ENCODE measurements around the gene CXorf38.
"Not testable (repeated sequence)": the region's sequence is repeated elsewhere in the genome, so short reads cannot be mapped to it uniquely, and the experiment has no call there.

Gene CXorf38

GRCh38 chrX:40625294-40625693 lies 22.1 kb downstream of the CXorf38 start:
- no peak for FAIRE-seq

- no peak for FAIRE-seq
Observed at GRCh38 chrX:40623665-40624064, 23.7 kb downstream of the CXorf38 start.

DNA sequence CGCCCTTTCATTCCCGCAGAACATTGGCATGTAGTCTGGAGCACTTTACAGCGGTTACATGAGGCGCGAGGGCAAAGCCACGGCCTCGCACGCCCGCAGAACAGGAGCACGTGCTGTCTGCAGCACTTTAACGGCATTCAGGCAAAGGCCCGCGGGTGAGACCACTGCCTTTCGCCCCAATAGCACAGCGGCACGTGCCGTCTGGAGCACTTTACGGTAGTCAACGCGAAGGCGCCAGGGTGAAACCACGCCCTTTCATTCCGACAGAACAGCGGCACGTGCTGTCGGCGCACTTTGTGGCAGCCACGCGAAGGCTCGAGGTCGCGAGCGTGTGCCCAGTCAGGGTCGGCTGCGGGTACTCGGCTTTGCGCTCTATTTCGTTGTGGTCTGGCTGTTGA lies 24.2 kb downstream of the CXorf38 start, which contains the start of gene MPC1L:
Gene MPC1L (plus strand): TSS at position 290 of the 398 bp plus-strand sequence. CDS start 138 bp downstream, outside the sequence.
- no peak for FAIRE-seq

- FAIRE-seq = no peak
Observed at GRCh38 chrX:40622479-40623138, 24.8 kb downstream of the CXorf38 start.

GRCh38 chrX:40617566-40617965 lies 29.8 kb downstream of the CXorf38 start:
- no peak for FAIRE-seq

DNA sequence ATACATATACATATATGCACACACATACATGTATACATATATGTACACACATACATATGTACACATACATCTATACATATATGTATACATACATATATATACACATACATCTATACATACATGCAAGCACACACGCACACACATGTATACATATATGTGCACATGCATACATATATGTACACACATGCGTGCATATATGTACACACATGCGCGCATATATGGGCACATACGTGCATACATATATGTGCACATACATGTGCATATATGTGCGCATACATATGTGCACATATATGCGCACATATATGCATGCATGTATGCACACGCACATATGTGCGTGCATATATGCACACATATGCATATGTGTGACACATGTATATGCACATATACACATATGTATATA lies 31.4 kb downstream of the CXorf38 start:
- FAIRE-seq = no peak

GRCh38 chrX:40612511-40612910 lies 34.9 kb downstream of the CXorf38 start:
- no peak for FAIRE-seq

- no peak for FAIRE-seq
Observed at GRCh38 chrX:40607381-40607780, 40.0 kb downstream of the CXorf38 start.

DNA sequence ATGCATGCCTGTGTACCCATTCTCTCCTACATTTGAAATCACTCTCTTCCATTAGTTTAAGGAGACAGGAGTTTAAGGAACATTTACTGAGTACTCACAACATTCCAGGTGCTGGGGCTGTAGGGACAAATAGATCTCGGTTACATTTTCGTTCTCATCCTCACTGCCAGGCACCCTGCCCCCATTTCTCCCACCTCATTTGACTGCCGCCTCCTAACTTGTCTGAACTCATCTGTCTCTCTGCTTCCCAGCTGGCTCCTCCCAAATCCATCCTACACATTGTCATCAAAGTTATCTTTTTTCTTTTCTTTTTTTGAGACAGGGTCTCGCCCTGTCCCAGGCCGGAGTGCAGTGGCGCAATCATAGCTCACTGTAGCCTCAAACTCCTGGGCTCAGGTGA lies 43.9 kb downstream of the CXorf38 start:
- FAIRE-seq = no peak

- not testable (repeated sequence) for FAIRE-seq
Observed at GRCh38 chrX:40589616-40590321, 57.6 kb downstream of the CXorf38 start.

DNA sequence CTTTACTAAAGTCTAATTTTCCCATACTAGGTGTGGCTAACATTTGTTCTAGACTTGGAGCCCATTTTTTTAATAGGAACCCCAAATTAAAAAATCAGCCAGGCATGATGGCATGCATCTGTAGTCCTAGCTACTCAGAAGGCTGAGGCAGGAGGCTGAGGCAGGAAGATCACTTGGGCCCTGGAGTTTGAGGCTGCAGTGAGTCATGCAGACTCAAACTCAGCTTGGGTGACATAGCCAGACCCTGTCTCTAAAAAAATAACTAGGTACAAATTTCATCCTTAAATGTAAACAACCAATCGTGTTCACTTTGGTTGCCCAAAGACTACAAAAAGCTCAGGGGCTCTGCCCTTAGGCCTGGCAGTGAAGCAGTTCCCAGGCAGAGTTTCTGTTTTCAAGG lies 59.7 kb downstream of the CXorf38 start:
- not testable (repeated sequence) for FAIRE-seq

DNA sequence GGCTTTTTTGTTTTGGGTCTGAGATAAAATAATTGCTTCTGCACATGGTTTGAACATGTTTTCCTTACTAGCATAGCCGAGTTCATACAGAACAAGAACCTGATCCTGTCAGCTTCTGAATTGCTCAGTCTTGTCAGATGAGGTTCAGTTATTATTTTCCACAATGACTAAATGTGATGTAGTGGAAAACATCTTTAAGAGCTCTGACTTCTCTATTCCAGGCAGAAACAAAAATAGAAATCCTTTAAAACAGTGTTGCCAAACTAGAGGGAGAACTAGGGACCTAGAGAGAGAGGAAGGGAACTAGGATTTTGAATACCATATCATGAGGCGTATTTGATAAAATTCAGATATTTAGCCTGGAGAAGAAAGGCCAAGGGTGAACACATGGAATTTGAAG lies 64.5 kb downstream of the CXorf38 start:
- FAIRE-seq = no peak

GRCh38 chrX:40582178-40582577 lies 65.2 kb downstream of the CXorf38 start:
- FAIRE-seq = not testable (repeated sequence)

DNA sequence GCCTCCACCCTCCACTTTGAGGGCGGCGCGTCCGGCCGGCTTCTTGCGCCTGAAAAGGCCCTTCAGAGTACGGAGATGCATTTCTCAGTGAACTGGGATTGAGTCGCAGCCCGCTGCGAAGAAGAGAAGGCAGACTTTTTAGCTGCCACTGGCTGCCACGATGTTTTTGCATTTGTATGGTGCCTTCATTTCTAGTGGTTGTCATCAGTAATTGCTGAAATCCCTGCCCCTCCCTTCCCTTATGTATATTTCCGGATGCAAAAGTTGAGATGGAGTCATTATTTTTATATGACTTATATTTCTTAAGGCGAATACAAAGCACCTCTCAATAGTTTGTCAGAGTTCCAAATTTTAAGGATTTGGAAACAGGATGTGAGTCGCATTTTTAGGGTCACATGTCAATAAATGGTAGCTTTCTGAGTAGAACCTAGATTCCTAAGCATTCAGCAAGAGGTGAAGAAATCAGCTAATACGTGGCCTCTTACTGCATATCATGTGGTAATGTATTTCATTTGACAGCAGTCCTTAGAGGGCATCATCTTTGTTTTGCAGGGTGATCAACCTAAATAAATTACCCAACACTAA lies 65.9 kb downstream of the CXorf38 start:
- no peak for FAIRE-seq

DNA sequence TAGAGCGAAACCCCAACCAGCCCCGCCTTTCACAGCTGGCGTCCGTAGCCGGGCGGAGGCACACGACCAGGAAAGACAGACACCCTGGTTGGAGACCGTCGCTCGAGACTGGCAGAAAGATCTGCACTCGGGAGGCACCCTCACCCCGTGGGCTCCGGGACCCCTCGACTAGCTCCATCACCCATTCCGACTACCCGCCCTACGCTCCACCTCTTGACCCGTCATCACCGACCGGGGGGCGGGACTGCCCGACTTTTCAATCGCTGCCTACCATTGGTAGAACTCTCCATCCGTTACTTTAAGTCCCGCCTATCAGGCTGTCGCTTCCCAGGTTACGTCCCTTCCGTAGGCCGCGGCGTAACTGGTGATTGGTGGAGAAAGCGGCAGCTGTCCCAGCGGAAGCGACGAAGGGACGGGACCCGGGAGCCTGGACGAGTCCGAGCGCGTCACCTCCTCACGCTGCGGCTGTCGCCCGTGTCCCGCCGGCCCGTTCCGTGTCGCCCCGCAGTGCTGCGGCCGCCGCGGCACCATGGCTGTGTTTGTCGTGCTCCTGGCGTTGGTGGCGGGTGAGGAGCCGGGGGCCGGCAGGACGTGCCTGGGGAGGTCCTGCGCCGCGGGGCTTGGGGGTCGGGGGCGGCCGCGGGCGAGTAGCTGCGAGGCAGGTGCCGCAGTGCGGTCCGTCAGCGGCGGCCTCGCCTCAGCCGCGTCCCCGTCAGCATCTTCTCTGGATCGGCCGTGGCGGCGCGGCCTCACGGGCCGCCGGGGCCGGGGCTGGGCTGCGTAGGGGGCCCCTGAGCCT lies 66.6 kb downstream of the CXorf38 start, which contains the start of gene ATP6AP2:
Gene ATP6AP2 (plus strand): TSS at position 434 of the 799 bp plus-strand sequence. CDS start 96 bp downstream, at position 530.
- FAIRE-seq = no peak

GRCh38 chrX:40579900-40580536 lies 67.3 kb downstream of the CXorf38 start:
- no peak for FAIRE-seq

GRCh38 chrX:40579141-40579540 lies 68.2 kb downstream of the CXorf38 start:
- no peak for FAIRE-seq

DNA sequence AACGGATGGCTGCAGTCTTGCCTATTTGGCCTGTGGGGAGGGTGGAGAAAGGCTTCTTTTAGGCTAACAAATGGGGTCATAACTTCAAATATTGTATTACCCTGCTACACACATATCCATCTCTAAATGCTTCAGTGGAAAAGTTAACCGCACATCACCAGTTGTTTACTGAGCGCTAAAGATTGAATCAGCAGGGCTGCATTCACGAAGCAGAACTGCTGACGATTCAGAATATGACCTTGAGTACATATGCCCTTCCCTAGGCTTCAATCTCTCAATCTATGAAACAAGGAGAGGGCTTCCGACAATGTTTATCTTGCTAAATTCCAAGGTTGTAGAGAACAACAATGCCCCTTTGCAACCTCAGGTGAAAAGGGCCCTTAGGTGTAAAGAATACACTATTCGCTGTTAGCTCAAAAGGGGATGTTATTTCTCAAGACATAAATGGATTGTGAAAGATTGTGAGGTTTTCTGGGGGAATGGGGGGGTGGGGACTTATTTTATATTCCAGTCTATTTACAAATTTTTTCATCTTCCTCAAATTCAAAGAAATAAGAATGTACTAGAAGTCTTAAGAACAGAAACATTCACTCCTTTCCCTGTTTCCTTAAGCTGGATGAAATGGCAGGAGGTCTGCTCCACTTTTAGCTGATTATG lies 69.2 kb downstream of the CXorf38 start:
- FAIRE-seq = no peak

Data from colon (tissue), 2 donors.